Stimulated activated CD4-positive, alpha-beta T cell treated with anti-CD3 and anti-CD28 coated beads, Interleukin-2, amount 100 ng/mL, for 48 hours (primary cell): ENCODE results near the gene UVRAG.
"Not testable (repeated sequence)": the region's sequence is repeated elsewhere in the genome, so short reads cannot be mapped to it uniquely, and the experiment has no call there.

Experiments
- DNase-seq, 2 donors: peaks; one replicate each; pipeline ENCODE4 v3.0.0-alpha.2; 2020

UVRAG gene

GRCh38 chr11:75929706-75930105, 114.7 kb downstream of the UVRAG start:
- DNase-seq, result no peak

- DNase-seq, result no peak
Measured at GRCh38 chr11:75930534-75930933, 115.5 kb downstream of the UVRAG start.

GRCh38 chr11:75931124-75931523, 116.1 kb downstream of the UVRAG start:
- no peak for DNase-seq

GRCh38 chr11:75933736-75934135, 118.7 kb downstream of the UVRAG start:
- DNase-seq, result not testable (repeated sequence)

- no peak for DNase-seq
Measured at GRCh38 chr11:75934851-75935250, 119.8 kb downstream of the UVRAG start.

- no peak for DNase-seq
Measured at GRCh38 chr11:75938543-75938942, 123.5 kb downstream of the UVRAG start.

GRCh38 chr11:75939516-75939915, 124.5 kb downstream of the UVRAG start:
- DNase-seq, result no peak

GRCh38 chr11:75939992-75940391, 125.0 kb downstream of the UVRAG start:
- no peak for DNase-seq

GRCh38 chr11:75940911-75941310, 125.9 kb downstream of the UVRAG start:
- no peak for DNase-seq

GRCh38 chr11:75944515-75944914, 129.5 kb downstream of the UVRAG start:
- DNase-seq, result no peak

- no peak for DNase-seq
Measured at GRCh38 chr11:75945446-75945845, 130.4 kb downstream of the UVRAG start.

- DNase-seq, result no peak
Measured at GRCh38 chr11:75945947-75946346, 130.9 kb downstream of the UVRAG start.

- DNase-seq, result no peak
Measured at GRCh38 chr11:75946531-75947530, 131.8 kb downstream of the UVRAG start.

- no peak for DNase-seq
Measured at GRCh38 chr11:75949023-75949672, 134.1 kb downstream of the UVRAG start.

- DNase-seq, result no peak
Measured at GRCh38 chr11:75950141-75950540, 135.1 kb downstream of the UVRAG start.

GRCh38 chr11:75954039-75954438, 139.0 kb downstream of the UVRAG start:
- no peak for DNase-seq

- no peak for DNase-seq
Measured at GRCh38 chr11:75955443-75955842, 140.4 kb downstream of the UVRAG start.

GRCh38 chr11:75959540-75959939, 144.5 kb downstream of the UVRAG start:
- no peak for DNase-seq

- no peak for DNase-seq
Measured at GRCh38 chr11:75964071-75964470, 149.1 kb downstream of the UVRAG start.

- DNase-seq, result no peak
Measured at GRCh38 chr11:75966537-75967287, 151.7 kb downstream of the UVRAG start.

GRCh38 chr11:75968021-75968625, 153.1 kb downstream of the UVRAG start:
- no peak for DNase-seq

GRCh38 chr11:75969626-75970308, 154.8 kb downstream of the UVRAG start:
- no peak for DNase-seq
